ENCODE results near the gene FASTK.

FASTK gene

DNA sequence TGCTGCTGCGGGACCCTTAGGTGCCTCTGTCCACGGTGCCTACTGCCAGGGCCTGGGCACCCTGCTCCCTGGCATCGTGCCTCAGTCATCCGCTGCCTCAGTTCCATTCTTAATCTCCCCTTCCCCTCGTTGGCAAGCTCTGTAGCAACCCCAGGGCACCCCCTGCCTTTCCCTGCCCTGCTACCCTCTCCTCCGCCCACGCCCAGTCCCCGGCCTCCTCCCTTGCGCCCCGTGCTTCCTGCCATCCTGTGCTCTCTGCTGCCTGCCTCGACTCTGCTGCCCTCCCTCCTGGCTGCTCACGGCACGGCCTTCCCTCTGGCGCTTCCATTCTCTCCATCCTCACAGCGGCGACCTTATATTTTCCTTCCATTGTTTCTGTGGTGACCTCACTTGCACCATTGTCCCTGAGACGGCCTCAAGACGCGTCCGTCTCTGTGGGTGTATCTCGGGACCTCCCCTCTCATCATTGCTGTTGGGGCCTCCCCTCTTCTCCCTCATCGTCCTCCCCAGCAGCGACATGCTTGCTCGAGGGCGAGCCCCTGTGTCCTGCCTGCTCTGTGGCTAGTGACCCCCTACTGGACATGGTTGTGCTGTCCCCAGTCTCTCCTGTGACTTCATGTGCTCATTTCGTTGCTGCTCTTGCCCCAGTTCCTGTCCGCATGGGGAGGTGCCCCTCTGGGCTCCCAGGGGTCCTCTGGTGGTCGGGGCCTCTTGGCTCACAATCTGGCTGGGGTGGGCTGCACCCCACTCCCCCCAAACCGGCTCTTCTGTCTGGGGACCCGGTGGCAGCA lies 41.0 kb upstream of the FASTK start:
- TF ChIP-seq RARB (CRISPR knock-in tag; IDR thresholded peaks at IDR 0.05) (no peak), ARNTL (CRISPR knock-in tag; IDR thresholded peaks at IDR 0.05; ENCODE audit: borderline replicate concordance, low read depth) (no peak), OSR1 (CRISPR knock-in tag; IDR thresholded peaks at IDR 0.05) (no peak), ZNF565 (CRISPR knock-in tag; conservative IDR thresholded peaks at IDR 0.05; ENCODE audit: low read depth) (no peak), CSDC2 (CRISPR knock-in tag; IDR thresholded peaks at IDR 0.05) (no peak), PPARA (CRISPR knock-in tag; IDR thresholded peaks at IDR 0.05; ENCODE audit: borderline replicate concordance) (no peak), ZC3H10 (CRISPR knock-in tag; IDR thresholded peaks at IDR 0.05) (no peak), TOX (CRISPR knock-in tag; IDR thresholded peaks at IDR 0.05; ENCODE audit: borderline replicate concordance) (no peak), BACH2 (CRISPR knock-in tag; IDR thresholded peaks at IDR 0.05; ENCODE audit: borderline replicate concordance) (no peak), ZNF8 (CRISPR knock-in tag; IDR thresholded peaks at IDR 0.05) (no peak), ESRRG (CRISPR knock-in tag; IDR thresholded peaks at IDR 0.05) (no peak)
- TF ChIP-seq, protein P1, sequence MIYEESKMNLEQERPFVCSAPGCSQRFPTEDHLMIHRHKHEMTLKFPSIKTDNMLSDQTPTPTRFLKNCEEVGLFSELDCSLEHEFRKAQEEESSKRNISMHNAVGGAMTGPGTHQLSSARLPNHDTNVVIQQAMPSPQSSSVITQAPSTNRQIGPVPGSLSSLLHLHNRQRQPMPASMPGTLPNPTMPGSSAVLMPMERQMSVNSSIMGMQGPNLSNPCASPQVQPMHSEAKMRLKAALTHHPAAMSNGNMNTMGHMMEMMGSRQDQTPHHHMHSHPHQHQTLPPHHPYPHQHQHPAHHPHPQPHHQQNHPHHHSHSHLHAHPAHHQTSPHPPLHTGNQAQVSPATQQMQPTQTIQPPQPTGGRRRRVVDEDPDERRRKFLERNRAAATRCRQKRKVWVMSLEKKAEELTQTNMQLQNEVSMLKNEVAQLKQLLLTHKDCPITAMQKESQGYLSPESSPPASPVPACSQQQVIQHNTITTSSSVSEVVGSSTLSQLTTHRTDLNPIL (CRISPR knock-in tag; IDR thresholded peaks at IDR 0.05; ENCODE audit: low read depth) = no peak
- TF ChIP-seq, protein P2, sequence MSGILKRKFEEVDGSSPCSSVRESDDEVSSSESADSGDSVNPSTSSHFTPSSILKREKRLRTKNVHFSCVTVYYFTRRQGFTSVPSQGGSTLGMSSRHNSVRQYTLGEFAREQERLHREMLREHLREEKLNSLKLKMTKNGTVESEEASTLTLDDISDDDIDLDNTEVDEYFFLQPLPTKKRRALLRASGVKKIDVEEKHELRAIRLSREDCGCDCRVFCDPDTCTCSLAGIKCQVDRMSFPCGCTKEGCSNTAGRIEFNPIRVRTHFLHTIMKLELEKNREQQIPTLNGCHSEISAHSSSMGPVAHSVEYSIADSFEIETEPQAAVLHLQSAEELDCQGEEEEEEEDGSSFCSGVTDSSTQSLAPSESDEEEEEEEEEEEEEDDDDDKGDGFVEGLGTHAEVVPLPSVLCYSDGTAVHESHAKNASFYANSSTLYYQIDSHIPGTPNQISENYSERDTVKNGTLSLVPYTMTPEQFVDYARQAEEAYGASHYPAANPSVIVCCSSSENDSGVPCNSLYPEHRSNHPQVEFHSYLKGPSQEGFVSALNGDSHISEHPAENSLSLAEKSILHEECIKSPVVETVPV (CRISPR knock-in tag; IDR thresholded peaks at IDR 0.05) = no peak
- TF ChIP-seq, protein P3, sequence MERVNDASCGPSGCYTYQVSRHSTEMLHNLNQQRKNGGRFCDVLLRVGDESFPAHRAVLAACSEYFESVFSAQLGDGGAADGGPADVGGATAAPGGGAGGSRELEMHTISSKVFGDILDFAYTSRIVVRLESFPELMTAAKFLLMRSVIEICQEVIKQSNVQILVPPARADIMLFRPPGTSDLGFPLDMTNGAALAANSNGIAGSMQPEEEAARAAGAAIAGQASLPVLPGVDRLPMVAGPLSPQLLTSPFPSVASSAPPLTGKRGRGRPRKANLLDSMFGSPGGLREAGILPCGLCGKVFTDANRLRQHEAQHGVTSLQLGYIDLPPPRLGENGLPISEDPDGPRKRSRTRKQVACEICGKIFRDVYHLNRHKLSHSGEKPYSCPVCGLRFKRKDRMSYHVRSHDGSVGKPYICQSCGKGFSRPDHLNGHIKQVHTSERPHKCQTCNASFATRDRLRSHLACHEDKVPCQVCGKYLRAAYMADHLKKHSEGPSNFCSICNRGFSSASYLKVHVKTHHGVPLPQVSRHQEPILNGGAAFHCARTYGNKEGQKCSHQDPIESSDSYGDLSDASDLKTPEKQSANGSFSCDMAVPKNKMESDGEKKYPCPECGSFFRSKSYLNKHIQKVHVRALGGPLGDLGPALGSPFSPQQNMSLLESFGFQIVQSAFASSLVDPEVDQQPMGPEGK (CRISPR knock-in tag; IDR thresholded peaks at IDR 0.05; ENCODE audit: borderline replicate concordance) = no peak
- no peak for ATAC-seq

DNA sequence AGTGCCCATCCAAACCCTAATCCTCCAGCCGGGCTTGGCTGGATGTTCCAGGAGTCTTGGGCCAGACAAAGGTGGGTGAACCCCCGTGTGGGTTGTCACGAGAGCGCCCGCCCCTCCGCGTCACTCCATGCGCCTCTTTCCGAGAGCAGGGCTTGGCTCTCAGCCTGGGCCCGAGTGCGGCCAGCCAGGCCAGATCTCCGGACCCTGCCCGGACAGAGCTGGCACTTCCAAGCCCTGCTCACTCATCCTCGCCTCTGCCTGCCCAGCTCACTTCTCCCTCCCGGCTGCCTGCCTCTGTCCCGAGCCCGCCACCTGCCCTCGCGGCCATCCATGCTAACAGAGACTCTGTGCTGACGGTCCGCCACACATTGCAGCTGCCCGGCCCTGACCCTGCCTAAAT lies 40.3 kb upstream of the FASTK start:
- no peak for ATAC-seq
- TF ChIP-seq SNAI2 (CRISPR knock-in tag; IDR thresholded peaks at IDR 0.05) (no peak), RARB (CRISPR knock-in tag; IDR thresholded peaks at IDR 0.05) (no peak), GLIS3 (CRISPR knock-in tag; IDR thresholded peaks at IDR 0.05) (no peak), ZNF8 (CRISPR knock-in tag; IDR thresholded peaks at IDR 0.05) (no peak), ZNF70 (CRISPR knock-in tag; IDR thresholded peaks at IDR 0.05) (no peak), ISL1 (CRISPR knock-in tag; IDR thresholded peaks at IDR 0.05) (no peak), ZC3H10 (CRISPR knock-in tag; IDR thresholded peaks at IDR 0.05) (no peak), BACH2 (CRISPR knock-in tag; IDR thresholded peaks at IDR 0.05; ENCODE audit: borderline replicate concordance) (no peak), PPARA (CRISPR knock-in tag; IDR thresholded peaks at IDR 0.05; ENCODE audit: borderline replicate concordance) (no peak), ESRRG (CRISPR knock-in tag; IDR thresholded peaks at IDR 0.05) (no peak), CSDC2 (CRISPR knock-in tag; IDR thresholded peaks at IDR 0.05) (no peak), ZFP30 (CRISPR knock-in tag; IDR thresholded peaks at IDR 0.05) (no peak), TOX (CRISPR knock-in tag; IDR thresholded peaks at IDR 0.05; ENCODE audit: borderline replicate concordance) (no peak), TCF4 (CRISPR knock-in tag; IDR thresholded peaks at IDR 0.05; ENCODE audit: borderline replicate concordance) (no peak), ARNTL (CRISPR knock-in tag; IDR thresholded peaks at IDR 0.05; ENCODE audit: borderline replicate concordance, low read depth) (no peak), OSR1 (CRISPR knock-in tag; IDR thresholded peaks at IDR 0.05) (no peak)
- TF ChIP-seq, protein P4, sequence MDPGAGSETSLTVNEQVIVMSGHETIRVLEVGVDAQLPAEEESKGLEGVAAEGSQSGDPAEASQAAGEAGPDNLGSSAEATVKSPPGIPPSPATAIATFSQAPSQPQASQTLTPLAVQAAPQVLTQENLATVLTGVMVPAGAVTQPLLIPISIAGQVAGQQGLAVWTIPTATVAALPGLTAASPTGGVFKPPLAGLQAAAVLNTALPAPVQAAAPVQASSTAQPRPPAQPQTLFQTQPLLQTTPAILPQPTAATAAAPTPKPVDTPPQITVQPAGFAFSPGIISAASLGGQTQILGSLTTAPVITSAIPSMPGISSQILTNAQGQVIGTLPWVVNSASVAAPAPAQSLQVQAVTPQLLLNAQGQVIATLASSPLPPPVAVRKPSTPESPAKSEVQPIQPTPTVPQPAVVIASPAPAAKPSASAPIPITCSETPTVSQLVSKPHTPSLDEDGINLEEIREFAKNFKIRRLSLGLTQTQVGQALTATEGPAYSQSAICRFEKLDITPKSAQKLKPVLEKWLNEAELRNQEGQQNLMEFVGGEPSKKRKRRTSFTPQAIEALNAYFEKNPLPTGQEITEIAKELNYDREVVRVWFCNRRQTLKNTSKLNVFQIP (CRISPR knock-in tag; IDR thresholded peaks at IDR 0.05; ENCODE audit: borderline replicate concordance, low read depth) = no peak
- TF ChIP-seq, protein P2 (CRISPR knock-in tag; IDR thresholded peaks at IDR 0.05) = no peak
- TF ChIP-seq, protein P5, sequence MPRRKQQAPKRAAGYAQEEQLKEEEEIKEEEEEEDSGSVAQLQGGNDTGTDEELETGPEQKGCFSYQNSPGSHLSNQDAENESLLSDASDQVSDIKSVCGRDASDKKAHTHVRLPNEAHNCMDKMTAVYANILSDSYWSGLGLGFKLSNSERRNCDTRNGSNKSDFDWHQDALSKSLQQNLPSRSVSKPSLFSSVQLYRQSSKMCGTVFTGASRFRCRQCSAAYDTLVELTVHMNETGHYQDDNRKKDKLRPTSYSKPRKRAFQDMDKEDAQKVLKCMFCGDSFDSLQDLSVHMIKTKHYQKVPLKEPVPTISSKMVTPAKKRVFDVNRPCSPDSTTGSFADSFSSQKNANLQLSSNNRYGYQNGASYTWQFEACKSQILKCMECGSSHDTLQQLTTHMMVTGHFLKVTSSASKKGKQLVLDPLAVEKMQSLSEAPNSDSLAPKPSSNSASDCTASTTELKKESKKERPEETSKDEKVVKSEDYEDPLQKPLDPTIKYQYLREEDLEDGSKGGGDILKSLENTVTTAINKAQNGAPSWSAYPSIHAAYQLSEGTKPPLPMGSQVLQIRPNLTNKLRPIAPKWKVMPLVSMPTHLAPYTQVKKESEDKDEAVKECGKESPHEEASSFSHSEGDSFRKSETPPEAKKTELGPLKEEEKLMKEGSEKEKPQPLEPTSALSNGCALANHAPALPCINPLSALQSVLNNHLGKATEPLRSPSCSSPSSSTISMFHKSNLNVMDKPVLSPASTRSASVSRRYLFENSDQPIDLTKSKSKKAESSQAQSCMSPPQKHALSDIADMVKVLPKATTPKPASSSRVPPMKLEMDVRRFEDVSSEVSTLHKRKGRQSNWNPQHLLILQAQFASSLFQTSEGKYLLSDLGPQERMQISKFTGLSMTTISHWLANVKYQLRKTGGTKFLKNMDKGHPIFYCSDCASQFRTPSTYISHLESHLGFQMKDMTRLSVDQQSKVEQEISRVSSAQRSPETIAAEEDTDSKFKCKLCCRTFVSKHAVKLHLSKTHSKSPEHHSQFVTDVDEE (CRISPR knock-in tag; IDR thresholded peaks at IDR 0.05) = no peak
- TF ChIP-seq, protein P3 (CRISPR knock-in tag; IDR thresholded peaks at IDR 0.05; ENCODE audit: borderline replicate concordance) = no peak

All from SK-N-SH treated with all-trans-retinoic acid at 6 μM for 48 hours (cell line).